ENCODE results near the gene NKX3-2.

- TF ChIP-seq CTCF (conservative IDR thresholded peaks at IDR 0.05; ENCODE audit: low read depth, low read length), result no peak
- no peak for TF ChIP-seq EZH2 (IDR thresholded peaks at IDR 0.05; ENCODE audit: borderline replicate concordance, low read depth, low read length, poor library complexity, severe bottlenecking)
Measured at GRCh38 chr4:13545394-13545808, 1.1 kb upstream of the NKX3-2 start.

Data from A673 (cell line).